ENCODE data around the gene KCNJ5.

KCNJ5 gene

DNA sequence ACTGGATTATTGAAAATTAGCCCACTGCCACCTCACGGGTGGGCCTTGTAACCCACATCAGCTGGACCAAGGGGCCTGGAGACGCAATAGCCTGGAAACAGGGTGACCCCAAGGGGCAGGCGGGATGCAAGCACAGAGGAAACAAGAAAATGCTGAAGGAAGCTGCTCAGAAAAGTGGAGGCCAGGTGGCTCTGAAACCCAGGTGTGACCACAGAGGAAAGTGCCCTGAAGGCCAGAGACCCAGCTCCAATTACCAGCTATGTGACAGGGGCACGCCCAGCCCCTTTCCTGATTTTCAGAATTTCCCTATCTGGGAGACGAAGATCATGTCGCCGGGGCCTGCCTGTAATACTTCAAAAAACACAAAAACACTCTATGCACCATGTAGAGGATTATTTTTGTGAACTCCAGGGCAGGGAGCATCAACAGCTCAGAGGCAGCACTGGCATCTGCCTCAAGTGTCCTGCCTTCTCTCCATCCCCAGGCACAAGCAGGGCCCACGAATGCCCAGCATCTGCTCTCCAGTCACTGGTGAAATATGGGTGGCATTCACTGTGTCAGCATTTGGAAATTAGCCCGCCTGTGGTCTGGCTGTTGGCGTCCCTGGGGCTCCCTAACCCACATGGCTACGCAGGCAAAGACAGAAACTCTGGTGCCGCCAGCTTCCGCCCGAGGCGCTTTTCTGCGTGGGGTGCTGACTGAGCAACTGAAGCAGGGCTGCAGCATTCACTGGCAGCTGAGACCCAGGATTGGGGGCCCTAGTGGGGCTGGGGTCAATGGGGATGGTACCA, 30.4 kb upstream of the KCNJ5 start:
- no peak overlapping the region for H3K4me3 Mint-ChIP-seq
- no peak overlapping the region for H3K27ac Mint-ChIP-seq
- ATAC-seq (replicated peaks) (no peak), DNase-seq (no peak)
- no peaks in the 10 kb centered on the region for H3K9me3 Mint-ChIP-seq
- peaks cover 7 to 8% of the 10 kb centered on the region in 2 donors for H3K27me3 Mint-ChIP-seq
- peaks cover 19 to 20% of the 10 kb centered on the region in 2 donors for H3K4me1 Mint-ChIP-seq
- no peaks in the 10 kb centered on the region for H3K36me3 Mint-ChIP-seq

- Mint-ChIP-seq H3K36me3 (no peaks in the 10 kb centered on the region), H3K9me3 (no peaks in the 10 kb centered on the region), H3K27ac (no peak overlapping the region), H3K27me3 (peaks cover 7 to 8% of the 10 kb centered on the region in 2 donors), H3K4me3 (no peak overlapping the region), H3K4me1 (peaks cover 19 to 20% of the 10 kb centered on the region in 2 donors)
- ATAC-seq (replicated peaks) (no peak), DNase-seq (no peak)
Measured at GRCh38 chr11:128862406-128862805, 28.8 kb upstream of the KCNJ5 start.

DNA sequence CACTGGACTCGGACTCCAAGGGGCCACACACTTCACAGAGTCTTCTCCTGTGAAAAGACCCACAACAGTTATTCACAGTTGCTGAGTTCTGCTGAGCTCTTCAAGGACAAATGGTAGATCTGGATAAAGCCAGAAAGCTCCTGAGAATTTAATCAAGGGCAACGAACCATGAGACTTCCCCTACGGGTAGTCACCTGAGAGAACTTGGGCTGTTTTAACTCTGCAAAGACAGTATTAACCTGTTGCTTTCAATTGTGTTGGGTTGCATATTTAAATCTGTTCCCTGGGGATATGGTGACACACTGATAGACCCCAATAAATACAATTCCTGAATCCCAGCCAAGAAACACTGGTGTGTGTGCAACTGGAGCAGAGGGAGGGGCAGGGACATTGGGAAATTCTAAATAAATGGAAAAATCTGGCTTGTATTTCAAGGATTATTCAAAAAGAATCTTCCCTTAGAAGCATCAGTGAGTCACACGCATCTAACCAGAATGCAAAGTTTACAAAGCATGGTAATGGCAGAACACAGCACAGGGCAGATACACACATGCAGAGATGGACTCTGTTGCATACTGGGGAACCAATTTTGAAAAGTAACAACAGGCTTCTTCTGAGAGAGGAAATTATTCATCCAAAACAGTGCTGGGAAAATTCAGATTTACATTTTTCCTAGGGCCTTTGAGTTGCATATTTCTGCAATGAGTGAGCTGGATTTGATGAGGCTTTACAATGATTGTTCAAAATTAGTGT, 28.1 kb upstream of the KCNJ5 start:
- H3K4me1 Mint-ChIP-seq = peaks cover 17 to 20% of the 10 kb centered on the region in 2 donors
- no peak for DNase-seq
- no peaks in the 10 kb centered on the region for H3K36me3 Mint-ChIP-seq
- H3K27me3 Mint-ChIP-seq = peaks cover 7 to 8% of the 10 kb centered on the region in 2 donors
- ATAC-seq (replicated peaks) = no peak
- no peaks in the 10 kb centered on the region for H3K9me3 Mint-ChIP-seq
- H3K4me3 Mint-ChIP-seq = no peak overlapping the region
- H3K27ac Mint-ChIP-seq = no peak overlapping the region

GRCh38 chr11:128865490-128865889, 25.7 kb upstream of the KCNJ5 start:
- Mint-ChIP-seq H3K27ac (no peak overlapping the region), H3K36me3 (no peaks in the 10 kb centered on the region), H3K4me3 (no peak overlapping the region), H3K27me3 (peaks cover 7 to 10% of the 10 kb centered on the region in 2 donors), H3K9me3 (no peaks in the 10 kb centered on the region), H3K4me1 (peaks cover 7 to 9% of the 10 kb centered on the region in 2 donors)
- no peak for ATAC-seq (replicated peaks)
- DNase-seq = no peak

DNA sequence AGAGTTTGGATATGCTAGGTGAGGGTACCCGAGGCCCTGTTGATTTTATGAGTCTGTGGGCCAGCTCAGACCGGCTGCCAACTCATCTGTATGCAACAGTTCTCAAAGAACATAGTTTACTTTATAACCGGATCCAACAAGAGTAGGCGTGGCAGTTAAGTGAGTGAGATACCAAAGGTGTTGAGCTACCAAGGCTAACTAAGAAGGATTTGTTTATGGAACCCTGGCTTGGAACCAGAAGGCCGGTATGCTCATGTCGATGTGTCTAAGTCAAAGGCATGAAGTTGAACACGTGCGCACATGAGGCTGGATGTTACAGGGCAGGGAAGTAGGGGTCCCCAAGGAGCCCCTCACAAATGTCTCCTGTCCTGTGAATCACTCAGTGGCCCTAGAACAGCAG, 23.9 kb upstream of the KCNJ5 start, which contains the start of gene KCNJ1:
TSS of gene KCNJ1 (minus strand) at position 20 of the 400 bp plus-strand sequence. CDS start 27,053 bp downstream, outside the sequence.
- Mint-ChIP-seq H3K9me3 (no peaks in the 10 kb centered on the region), H3K36me3 (no peaks in the 10 kb centered on the region), H3K4me3 (no peak within 1 kb of the TSS), H3K27ac (no peak within 1 kb of the TSS), H3K27me3 (peaks cover 17 to 27% of the 10 kb centered on the region in 2 donors), H3K4me1 (peaks cover 7 to 9% of the 10 kb centered on the region in 2 donors)
- ATAC-seq (replicated peaks) (no peak), DNase-seq (no peak)

DNA sequence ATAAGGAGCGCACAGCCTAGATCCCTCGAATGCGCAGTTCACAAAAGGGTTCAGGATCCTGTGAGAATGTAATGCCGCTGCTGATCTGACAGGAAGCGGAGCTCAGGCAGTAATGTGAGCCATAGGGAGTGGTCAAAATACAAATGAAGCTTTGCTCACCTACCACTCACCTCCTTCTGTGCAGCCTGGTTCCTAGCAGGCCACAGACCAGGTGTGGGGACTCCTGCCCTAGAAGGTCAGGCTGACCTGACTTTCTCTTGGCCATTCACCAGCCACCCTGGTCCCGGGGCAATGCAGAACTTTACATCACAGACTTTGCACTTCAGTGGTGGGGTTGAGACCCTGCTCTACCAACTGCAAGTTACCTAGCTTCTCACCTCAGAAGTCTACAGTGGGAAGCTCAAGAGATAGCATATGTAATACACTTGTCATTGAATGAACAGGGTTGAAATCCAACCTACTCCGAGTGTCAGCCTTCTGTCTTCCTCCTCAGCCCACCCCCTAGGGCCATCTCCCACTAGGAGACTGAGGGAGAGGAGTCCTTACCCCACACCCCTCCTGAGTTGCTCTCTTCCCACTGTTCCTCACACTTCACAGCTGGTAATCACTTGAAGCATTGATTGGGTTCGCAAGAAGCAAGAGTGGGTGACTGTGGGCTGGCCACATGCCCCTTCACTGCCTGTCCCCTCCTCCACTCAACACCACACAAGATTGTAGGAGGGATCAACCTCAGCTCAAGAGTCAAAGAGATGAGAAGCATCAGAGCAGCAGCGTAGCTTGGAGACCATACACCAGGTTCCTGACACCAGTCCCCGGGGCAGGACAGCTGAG, 22.1 kb upstream of the KCNJ5 start:
- H3K4me1 Mint-ChIP-seq = peaks cover 0 to 3% of the 10 kb centered on the region in 2 donors
- H3K4me3 Mint-ChIP-seq = no peak overlapping the region
- ATAC-seq (replicated peaks) = peak; percentile 67 to 72
- no peaks in the 10 kb centered on the region for H3K9me3 Mint-ChIP-seq
- no peak for DNase-seq
- H3K36me3 Mint-ChIP-seq = no peaks in the 10 kb centered on the region
- H3K27ac Mint-ChIP-seq = no peak overlapping the region
- peaks cover 24 to 42% of the 10 kb centered on the region in 2 donors for H3K27me3 Mint-ChIP-seq

GRCh38 chr11:128871168-128871610, 20.0 kb upstream of the KCNJ5 start:
- Mint-ChIP-seq H3K9me3 (no peaks in the 10 kb centered on the region), H3K4me3 (no peak overlapping the region), H3K27ac (no peak overlapping the region), H3K27me3 (peaks cover 26 to 46% of the 10 kb centered on the region in 2 donors), H3K4me1 (peaks cover 0 to 3% of the 10 kb centered on the region in 2 donors), H3K36me3 (no peaks in the 10 kb centered on the region)
- no peak for DNase-seq
- no peak for ATAC-seq (replicated peaks)

DNA sequence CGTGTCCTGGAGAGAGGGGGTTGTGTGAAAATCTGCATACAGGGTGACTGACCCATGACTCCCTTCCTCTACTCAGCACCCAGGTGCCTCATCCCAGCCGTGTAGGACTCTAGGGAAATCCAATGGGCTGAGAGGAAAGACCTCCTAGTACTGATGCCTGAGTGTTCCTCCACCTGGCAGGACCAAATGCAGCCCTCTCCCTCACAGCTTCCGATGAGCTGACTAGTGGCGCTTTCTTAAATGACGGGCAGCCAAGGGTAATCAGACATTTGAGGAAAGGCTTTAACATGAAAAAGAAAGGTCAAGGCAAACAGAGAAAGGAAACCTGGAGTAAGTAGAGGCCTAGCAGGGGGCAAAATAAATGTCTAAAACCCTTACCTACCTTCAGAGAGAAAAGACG, 19.1 kb upstream of the KCNJ5 start:
- Mint-ChIP-seq H3K9me3 (no peaks in the 10 kb centered on the region), H3K4me3 (no peak overlapping the region), H3K36me3 (no peaks in the 10 kb centered on the region), H3K4me1 (peaks cover 0 to 3% of the 10 kb centered on the region in 2 donors), H3K27ac (no peak overlapping the region), H3K27me3 (peaks cover 29 to 52% of the 10 kb centered on the region in 2 donors)
- ATAC-seq (replicated peaks) = no peak
- DNase-seq = no peak

DNA sequence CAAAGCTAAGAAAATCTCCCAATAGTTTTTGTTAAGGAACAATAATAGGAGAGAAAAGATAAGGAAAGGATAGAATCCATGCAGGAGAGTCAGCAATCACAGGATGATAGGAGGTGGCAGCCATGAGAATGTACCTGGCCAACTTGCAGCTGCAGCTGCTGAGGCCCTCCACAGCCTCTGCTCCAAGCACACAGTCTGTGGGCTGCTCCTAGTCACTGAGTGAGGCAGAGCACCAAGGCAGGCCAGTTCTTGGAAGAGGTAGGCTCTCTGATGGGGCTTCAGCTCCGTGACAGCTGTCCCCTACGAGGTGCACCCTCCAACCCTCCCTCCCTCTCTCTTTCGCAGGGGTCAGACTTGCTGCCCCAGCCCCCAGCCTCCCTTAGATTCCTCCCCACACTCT, 18.6 kb upstream of the KCNJ5 start:
- no peak for ATAC-seq (replicated peaks)

DNA sequence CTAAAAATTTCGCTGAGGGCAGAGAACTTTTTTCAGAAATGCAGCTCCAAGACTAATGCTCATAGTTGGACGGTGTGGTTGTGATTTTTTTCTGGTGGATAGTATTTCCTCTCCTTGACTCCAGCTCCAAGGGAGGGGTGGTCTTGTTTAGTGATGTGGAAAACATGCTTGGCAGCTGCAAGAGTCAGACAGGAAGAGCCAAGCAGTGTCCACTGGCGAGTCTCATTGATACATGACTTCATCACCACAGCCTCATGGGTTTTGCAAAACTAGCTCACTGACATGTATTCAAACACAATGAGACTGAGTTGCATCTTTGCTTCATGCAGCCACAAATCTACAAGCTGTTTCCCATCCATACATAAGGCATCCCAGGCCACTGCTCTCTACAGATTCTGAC, 16.7 kb upstream of the KCNJ5 start:
- Mint-ChIP-seq H3K4me3 (no peak overlapping the region), H3K4me1 (peaks cover 0 to 3% of the 10 kb centered on the region in 2 donors)
- no peak for ATAC-seq (replicated peaks)

More for the DNA sequence above, 18.6 kb upstream of the KCNJ5 start:
- Mint-ChIP-seq H3K27ac (no peak overlapping the region), H3K9me3 (no peaks in the 10 kb centered on the region), H3K4me1 (peaks cover 0 to 3% of the 10 kb centered on the region in 2 donors), H3K36me3 (no peaks in the 10 kb centered on the region), H3K27me3 (peaks cover 33 to 56% of the 10 kb centered on the region in 2 donors), H3K4me3 (no peak overlapping the region)
- DNase-seq = no peak

DNA sequence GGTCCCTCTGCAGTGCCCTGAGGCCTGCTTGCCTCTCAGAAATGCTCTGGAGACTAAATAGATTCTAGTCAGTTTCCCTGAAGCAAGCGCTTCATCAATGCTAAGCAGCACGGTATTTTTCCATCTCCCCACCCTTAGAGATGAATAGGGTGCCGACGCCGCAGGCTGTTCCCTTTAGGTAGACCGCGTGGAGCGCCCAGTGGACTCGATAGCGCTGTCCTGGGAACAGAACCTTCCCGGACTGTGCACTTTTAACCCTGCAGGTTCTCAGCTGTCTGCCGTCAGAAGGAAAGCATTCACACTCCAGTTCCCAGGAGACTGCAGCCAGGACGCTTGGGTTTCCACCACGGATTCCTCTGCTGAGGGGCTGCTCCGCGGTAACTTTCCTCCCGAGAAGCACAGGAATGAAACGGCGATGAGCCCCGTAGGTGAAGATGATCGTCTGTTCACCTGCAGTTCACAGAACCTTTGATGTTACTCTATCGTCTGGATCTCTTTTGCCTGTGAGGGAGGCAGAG, 15.0 kb upstream of the KCNJ5 start:
- H3K36me3 Mint-ChIP-seq = no peaks in the 10 kb centered on the region
- no peaks in the 10 kb centered on the region for H3K9me3 Mint-ChIP-seq
- H3K4me1 Mint-ChIP-seq = peaks cover 0 to 3% of the 10 kb centered on the region in 2 donors
- no peak overlapping the region for H3K4me3 Mint-ChIP-seq
- no peak overlapping the region for H3K27ac Mint-ChIP-seq
- peaks cover 43 to 74% of the 10 kb centered on the region in 2 donors for H3K27me3 Mint-ChIP-seq
- DNase-seq = no peak
- no peak for ATAC-seq (replicated peaks)

More for the DNA sequence above, 16.7 kb upstream of the KCNJ5 start:
- Mint-ChIP-seq H3K27me3 (peaks cover 36 to 70% of the 10 kb centered on the region in 2 donors), H3K9me3 (no peaks in the 10 kb centered on the region), H3K36me3 (no peaks in the 10 kb centered on the region), H3K27ac (no peak overlapping the region)
- DNase-seq = no peak

DNA sequence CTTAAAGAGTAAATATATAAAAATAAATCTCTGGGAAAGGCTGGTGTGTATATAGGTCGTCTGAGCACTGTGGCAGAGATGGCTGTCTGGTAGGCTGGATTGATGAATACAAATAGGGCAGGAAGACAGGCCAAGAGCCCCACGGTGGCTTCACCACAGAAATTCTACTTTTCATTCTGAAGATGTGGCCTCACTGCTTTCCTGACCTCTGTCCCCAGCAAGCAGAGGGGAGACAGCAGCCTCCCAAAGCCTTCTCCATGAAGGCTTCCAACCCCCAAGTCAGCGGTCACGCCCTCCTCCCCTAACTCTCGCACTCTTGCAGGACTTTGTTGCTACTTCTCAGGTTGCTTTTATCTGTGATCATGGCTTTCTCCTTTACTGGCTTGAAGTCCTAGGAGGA, 13.4 kb upstream of the KCNJ5 start:
- Mint-ChIP-seq H3K27ac (no peak overlapping the region), H3K36me3 (no peaks in the 10 kb centered on the region), H3K4me3 (no peak overlapping the region), H3K27me3 (peaks cover 45 to 74% of the 10 kb centered on the region in 2 donors), H3K4me1 (peaks cover 0 to 3% of the 10 kb centered on the region in 2 donors), H3K9me3 (no peaks in the 10 kb centered on the region)
- ATAC-seq (replicated peaks) = no peak
- DNase-seq = no peak

DNA sequence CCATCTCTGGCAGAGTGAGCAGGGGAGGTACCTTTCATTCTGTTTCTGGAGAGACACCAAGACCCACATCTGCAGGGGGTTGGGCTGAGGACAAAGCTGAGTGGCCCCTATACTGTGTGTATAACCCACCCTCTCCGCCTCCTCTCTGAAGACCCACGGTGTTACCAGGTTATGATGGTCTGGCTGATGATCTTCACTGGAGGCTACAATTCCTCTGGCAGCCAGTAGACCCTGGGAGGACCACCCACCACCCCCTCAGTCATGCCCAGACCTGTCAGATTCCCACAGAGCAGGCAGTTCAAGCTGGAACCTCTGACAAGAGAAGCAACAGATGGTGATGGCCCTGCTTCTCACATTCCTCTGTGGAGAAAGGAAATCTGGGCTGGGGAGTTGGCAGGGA, 12.7 kb upstream of the KCNJ5 start:
- Mint-ChIP-seq H3K27ac (no peak overlapping the region), H3K27me3 (peaks cover 50 to 75% of the 10 kb centered on the region in 2 donors), H3K36me3 (no peaks in the 10 kb centered on the region), H3K4me1 (peaks cover 0 to 3% of the 10 kb centered on the region in 2 donors), H3K9me3 (no peaks in the 10 kb centered on the region), H3K4me3 (no peak overlapping the region)
- ATAC-seq (replicated peaks) (no peak), DNase-seq (no peak)

DNA sequence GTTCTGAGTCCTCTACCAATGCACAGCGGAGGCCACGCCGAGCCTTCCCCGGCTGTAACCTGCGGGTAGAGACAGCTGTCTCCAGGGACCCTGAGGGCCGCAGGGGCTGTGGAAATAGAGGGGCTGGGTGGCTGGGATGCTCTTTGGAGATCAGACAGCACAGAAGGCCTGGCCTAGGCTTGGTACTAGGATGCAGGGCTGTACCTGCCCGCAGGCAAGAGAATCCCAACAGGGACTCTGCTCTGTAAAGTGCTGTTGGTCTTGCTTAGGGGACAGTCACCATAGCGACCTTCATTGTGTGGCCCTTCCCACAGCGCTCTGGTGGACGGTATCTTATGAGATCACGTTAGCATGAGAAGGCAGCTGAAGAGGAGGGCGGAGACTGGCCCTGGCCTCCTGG, 11.3 kb upstream of the KCNJ5 start:
- Mint-ChIP-seq H3K36me3 (no peaks in the 10 kb centered on the region), H3K9me3 (no peaks in the 10 kb centered on the region), H3K27ac (no peak overlapping the region), H3K4me1 (no peaks in the 10 kb centered on the region), H3K4me3 (no peak overlapping the region), H3K27me3 (peaks cover 53 to 75% of the 10 kb centered on the region in 2 donors)
- ATAC-seq (replicated peaks) = no peak
- DNase-seq = no peak

Data from stimulated activated naive B cell treated with anti-CD40 and anti-IgM and Interleukin-4, amounts not matched to agents 10 μg/mL and 1 μg/mL and 100 μg/mL, for 72 hours (primary cell).